H1 (cell line): ENCODE results near the gene SSR2. TPM values are rescaled to one million over a fixed set of nuclear protein-coding genes. Genes with fewer than 3 reads are reported as not detected.

ENCODE experiments used
- ASH2L ChIP-seq: fragments of 200-600, 300-600 bp; sonication (generic); IDR thresholded peaks from one replicate; pipeline ENCODE4 v1.7.1; 2017; ENCODE audit warnings: low read length
- BCL11A ChIP-seq, 2 experiments: IDR thresholded peaks; one replicate each; pipeline ENCODE4 v1.6.1; 2011; ENCODE audit warnings: low read depth in 2 of 2, low read length in 2 of 2, mild to moderate bottlenecking in 2 of 2
- GTF2F1 ChIP-seq: IDR thresholded peaks from 2 replicates; pipeline ENCODE4 v1.6.1; 2012; ENCODE audit warnings: low read depth, low read length, improper control_type of control experiment, borderline replicate concordance
- KDM1A ChIP-seq: fragments of 200-600, 300-600 bp; sonication (generic); IDR thresholded peaks from 2 replicates; pipeline ENCODE4 v1.7.1; 2016; ENCODE audit warnings: mild to moderate bottlenecking, low read length, borderline replicate concordance
- RFX5 ChIP-seq: IDR thresholded peaks from 2 replicates; pipeline ENCODE4 v1.6.1; 2011; ENCODE audit warnings: low read depth, low read length, improper control_type of control experiment, borderline replicate concordance
- SIRT6 ChIP-seq: IDR thresholded peaks from one replicate; pipeline ENCODE4 v1.7.1; 2012; ENCODE audit warnings: low read length, inconsistent platforms
- TAF7 ChIP-seq: optimal IDR thresholded peaks from 2 replicates; pipeline ENCODE3; 2011; ENCODE audit warnings: low read depth, mild to moderate bottlenecking, inconsistent platforms, low read length, moderate library complexity, borderline replicate concordance
- TEAD4 ChIP-seq: IDR thresholded peaks from 2 replicates; pipeline ENCODE4 v1.6.1; 2012; ENCODE audit warnings: low read depth, low read length, inconsistent platforms, mixed read lengths
- YY1 ChIP-seq: IDR thresholded peaks from 2 replicates; pipeline ENCODE4 v1.6.1; 2011; ENCODE audit warnings: low read depth, mild to moderate bottlenecking, low read length
- polyA plus RNA-seq, 7 experiments: library from polyadenylated mRNA; depleted of rRNA in 3 of 7; stranded (reverse) in 5 of 7; unstranded in 2 of 7; fragments of >200 nt in 5 of 7; fragments of 200-250 nt in 2 of 7; gene quantifications; 1 replicate in 5 of 7; 2 replicates in 1 of 7; 4 replicates in 1 of 7; pipeline versions ENCODE4 v1.2.1 to v1.2.3, GENCODE V29; 2011 to 2013; ENCODE audit warnings: missing spikeins in 2 of 7, mixed read lengths in 2 of 7
- total RNA-seq: library from RNA; stranded (reverse); fragmentation: NEBNext Ultra II Directional; extraction: Animal tissue kit (Norgen Biotek cat#: 25700); gene quantifications from 2 replicates; pipeline ENCODE4 v1.2.1, GENCODE V29; 2021
- TF ChIP-seq, protein P1 (sequence below): fragments of 300-600 bp; sonication (generic); IDR thresholded peaks from 2 replicates; pipeline ENCODE4 v1.7.1; 2012; ENCODE audit warnings: low read length, moderate library complexity, mild to moderate bottlenecking, inconsistent platforms; ENCODE audit not compliant: insufficient replicate concordance
- TF ChIP-seq, protein P2 (sequence below): IDR thresholded peaks from 2 replicates; pipeline ENCODE4 v1.6.1; 2012; ENCODE audit warnings: low read length, inconsistent platforms

Gene SSR2
- total and polyA plus RNA-seq, 2 of the 8 experiments (the other 6 are each of a cell fraction or from before 2014, with no cell fraction given): 190 to 648 TPM

DNA sequence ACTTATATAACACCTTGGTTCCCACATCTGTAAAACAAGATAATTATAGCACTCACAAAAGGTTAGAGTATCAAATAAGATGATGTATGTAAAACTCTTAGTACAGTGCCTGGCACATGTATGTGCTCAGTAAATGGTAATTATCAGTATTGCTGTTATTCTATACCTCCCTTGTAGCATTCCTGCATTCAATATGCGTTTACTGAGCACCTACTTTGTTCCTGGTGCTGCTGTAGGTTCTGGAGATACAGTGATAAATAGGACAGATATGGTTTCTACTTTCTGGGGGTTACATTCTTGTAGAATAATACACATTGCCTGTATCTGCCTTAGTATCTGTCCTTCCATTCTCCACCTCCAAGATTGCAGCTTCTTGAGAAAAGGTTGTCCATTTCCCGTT, 1.2 kb upstream of the SSR2 start (continued):
- TF ChIP-seq, protein P1, sequence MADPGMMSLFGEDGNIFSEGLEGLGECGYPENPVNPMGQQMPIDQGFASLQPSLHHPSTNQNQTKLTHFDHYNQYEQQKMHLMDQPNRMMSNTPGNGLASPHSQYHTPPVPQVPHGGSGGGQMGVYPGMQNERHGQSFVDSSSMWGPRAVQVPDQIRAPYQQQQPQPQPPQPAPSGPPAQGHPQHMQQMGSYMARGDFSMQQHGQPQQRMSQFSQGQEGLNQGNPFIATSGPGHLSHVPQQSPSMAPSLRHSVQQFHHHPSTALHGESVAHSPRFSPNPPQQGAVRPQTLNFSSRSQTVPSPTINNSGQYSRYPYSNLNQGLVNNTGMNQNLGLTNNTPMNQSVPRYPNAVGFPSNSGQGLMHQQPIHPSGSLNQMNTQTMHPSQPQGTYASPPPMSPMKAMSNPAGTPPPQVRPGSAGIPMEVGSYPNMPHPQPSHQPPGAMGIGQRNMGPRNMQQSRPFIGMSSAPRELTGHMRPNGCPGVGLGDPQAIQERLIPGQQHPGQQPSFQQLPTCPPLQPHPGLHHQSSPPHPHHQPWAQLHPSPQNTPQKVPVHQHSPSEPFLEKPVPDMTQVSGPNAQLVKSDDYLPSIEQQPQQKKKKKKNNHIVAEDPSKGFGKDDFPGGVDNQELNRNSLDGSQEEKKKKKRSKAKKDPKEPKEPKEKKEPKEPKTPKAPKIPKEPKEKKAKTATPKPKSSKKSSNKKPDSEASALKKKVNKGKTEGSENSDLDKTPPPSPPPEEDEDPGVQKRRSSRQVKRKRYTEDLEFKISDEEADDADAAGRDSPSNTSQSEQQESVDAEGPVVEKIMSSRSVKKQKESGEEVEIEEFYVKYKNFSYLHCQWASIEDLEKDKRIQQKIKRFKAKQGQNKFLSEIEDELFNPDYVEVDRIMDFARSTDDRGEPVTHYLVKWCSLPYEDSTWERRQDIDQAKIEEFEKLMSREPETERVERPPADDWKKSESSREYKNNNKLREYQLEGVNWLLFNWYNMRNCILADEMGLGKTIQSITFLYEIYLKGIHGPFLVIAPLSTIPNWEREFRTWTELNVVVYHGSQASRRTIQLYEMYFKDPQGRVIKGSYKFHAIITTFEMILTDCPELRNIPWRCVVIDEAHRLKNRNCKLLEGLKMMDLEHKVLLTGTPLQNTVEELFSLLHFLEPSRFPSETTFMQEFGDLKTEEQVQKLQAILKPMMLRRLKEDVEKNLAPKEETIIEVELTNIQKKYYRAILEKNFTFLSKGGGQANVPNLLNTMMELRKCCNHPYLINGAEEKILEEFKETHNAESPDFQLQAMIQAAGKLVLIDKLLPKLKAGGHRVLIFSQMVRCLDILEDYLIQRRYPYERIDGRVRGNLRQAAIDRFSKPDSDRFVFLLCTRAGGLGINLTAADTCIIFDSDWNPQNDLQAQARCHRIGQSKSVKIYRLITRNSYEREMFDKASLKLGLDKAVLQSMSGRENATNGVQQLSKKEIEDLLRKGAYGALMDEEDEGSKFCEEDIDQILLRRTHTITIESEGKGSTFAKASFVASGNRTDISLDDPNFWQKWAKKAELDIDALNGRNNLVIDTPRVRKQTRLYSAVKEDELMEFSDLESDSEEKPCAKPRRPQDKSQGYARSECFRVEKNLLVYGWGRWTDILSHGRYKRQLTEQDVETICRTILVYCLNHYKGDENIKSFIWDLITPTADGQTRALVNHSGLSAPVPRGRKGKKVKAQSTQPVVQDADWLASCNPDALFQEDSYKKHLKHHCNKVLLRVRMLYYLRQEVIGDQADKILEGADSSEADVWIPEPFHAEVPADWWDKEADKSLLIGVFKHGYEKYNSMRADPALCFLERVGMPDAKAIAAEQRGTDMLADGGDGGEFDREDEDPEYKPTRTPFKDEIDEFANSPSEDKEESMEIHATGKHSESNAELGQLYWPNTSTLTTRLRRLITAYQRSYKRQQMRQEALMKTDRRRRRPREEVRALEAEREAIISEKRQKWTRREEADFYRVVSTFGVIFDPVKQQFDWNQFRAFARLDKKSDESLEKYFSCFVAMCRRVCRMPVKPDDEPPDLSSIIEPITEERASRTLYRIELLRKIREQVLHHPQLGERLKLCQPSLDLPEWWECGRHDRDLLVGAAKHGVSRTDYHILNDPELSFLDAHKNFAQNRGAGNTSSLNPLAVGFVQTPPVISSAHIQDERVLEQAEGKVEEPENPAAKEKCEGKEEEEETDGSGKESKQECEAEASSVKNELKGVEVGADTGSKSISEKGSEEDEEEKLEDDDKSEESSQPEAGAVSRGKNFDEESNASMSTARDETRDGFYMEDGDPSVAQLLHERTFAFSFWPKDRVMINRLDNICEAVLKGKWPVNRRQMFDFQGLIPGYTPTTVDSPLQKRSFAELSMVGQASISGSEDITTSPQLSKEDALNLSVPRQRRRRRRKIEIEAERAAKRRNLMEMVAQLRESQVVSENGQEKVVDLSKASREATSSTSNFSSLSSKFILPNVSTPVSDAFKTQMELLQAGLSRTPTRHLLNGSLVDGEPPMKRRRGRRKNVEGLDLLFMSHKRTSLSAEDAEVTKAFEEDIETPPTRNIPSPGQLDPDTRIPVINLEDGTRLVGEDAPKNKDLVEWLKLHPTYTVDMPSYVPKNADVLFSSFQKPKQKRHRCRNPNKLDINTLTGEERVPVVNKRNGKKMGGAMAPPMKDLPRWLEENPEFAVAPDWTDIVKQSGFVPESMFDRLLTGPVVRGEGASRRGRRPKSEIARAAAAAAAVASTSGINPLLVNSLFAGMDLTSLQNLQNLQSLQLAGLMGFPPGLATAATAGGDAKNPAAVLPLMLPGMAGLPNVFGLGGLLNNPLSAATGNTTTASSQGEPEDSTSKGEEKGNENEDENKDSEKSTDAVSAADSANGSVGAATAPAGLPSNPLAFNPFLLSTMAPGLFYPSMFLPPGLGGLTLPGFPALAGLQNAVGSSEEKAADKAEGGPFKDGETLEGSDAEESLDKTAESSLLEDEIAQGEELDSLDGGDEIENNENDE: no peak
- TF ChIP-seq GTF2F1 (no peak), TEAD4 (no peak), RFX5 (no peak), TAF7 (no peak), BCL11A (IDR thresholded peaks at IDR 0.05; ENCODE audit: low read depth in 2 of 2, low read length in 2 of 2) (no peak), ASH2L (no peak), SIRT6 (no peak), YY1 (no peak), KDM1A (no peak)
- TF ChIP-seq, protein P2, sequence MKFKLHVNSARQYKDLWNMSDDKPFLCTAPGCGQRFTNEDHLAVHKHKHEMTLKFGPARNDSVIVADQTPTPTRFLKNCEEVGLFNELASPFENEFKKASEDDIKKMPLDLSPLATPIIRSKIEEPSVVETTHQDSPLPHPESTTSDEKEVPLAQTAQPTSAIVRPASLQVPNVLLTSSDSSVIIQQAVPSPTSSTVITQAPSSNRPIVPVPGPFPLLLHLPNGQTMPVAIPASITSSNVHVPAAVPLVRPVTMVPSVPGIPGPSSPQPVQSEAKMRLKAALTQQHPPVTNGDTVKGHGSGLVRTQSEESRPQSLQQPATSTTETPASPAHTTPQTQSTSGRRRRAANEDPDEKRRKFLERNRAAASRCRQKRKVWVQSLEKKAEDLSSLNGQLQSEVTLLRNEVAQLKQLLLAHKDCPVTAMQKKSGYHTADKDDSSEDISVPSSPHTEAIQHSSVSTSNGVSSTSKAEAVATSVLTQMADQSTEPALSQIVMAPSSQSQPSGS: no peak
